ENCODE data around the gene TEX22.

The TEX22 gene

GRCh38 chr14:105353136-105353535 is 45.2 kb upstream of the TEX22 start:
- H3K4me3 ChIP-seq (ENCODE audit: low read length): no peak overlapping the region
- H3K4me2 ChIP-seq (ENCODE audit: low read length): no peak overlapping the region
- no peak overlapping the region for H3K27ac ChIP-seq (ENCODE audit: low read depth, low read length)
- H3K9me2 ChIP-seq (replicated peaks; ENCODE audit: control insufficient read depth, low read length): no peaks in the 10 kb centered on the region
- H3F3A ChIP-seq (ENCODE audit: control insufficient read depth, insufficient read depth): no peaks in the 10 kb centered on the region
- H3K79me2 ChIP-seq (ENCODE audit: control insufficient read depth, low read length): no peaks in the 10 kb centered on the region
- TF ChIP-seq CTCF (IDR thresholded peaks at IDR 0.05; ENCODE audit: low read depth, low read length, poor library complexity, severe bottlenecking) (no peak), EZH2phosphoT487 (IDR thresholded peaks at IDR 0.05; ENCODE audit: borderline replicate concordance, low read length) (no peak)
- no peaks in the 10 kb centered on the region for H3K9me3 ChIP-seq (ENCODE audit: control insufficient read depth, insufficient read depth, low read length)
- H3K4me1 ChIP-seq (ENCODE audit: control insufficient read depth, low read length): no peaks in the 10 kb centered on the region; the same call in 1 of the 2 replicates
- H4K20me1 ChIP-seq (ENCODE audit: control insufficient read depth, insufficient read depth, low read depth, low read length): no peaks in the 10 kb centered on the region
- H3K27me3 ChIP-seq (ENCODE audit: control insufficient read depth, low read length): no peaks in the 10 kb centered on the region
- H3K36me3 ChIP-seq (ENCODE audit: control insufficient read depth, low read length): no peaks in the 10 kb centered on the region

- H3K27ac ChIP-seq (ENCODE audit: low read depth, low read length): no peak overlapping the region
Measured at GRCh38 chr14:105354541-105354940, 43.8 kb upstream of the TEX22 start.

GRCh38 chr14:105355049-105355575 is 43.2 kb upstream of the TEX22 start:
- H3K36me3 ChIP-seq (ENCODE audit: control insufficient read depth, low read length): no peaks in the 10 kb centered on the region
- H3K4me2 ChIP-seq (ENCODE audit: low read length): no peak overlapping the region
- no peaks in the 10 kb centered on the region; the same call in 1 of the 2 replicates for H3K4me1 ChIP-seq (ENCODE audit: control insufficient read depth, low read length)

More at GRCh38 chr14:105354541-105354940, 43.8 kb upstream of the TEX22 start:
- TF ChIP-seq EZH2phosphoT487 (IDR thresholded peaks at IDR 0.05; ENCODE audit: borderline replicate concordance, low read length): no peak
- no peak for TF ChIP-seq CTCF (IDR thresholded peaks at IDR 0.05; ENCODE audit: low read depth, low read length, poor library complexity, severe bottlenecking)
- H3K9me2 ChIP-seq (replicated peaks; ENCODE audit: control insufficient read depth, low read length): no peaks in the 10 kb centered on the region
- no peak overlapping the region for H3K4me2 ChIP-seq (ENCODE audit: low read length)
- H3K4me3 ChIP-seq (ENCODE audit: low read length): no peak overlapping the region
- H3F3A ChIP-seq (ENCODE audit: control insufficient read depth, insufficient read depth): no peaks in the 10 kb centered on the region
- H3K36me3 ChIP-seq (ENCODE audit: control insufficient read depth, low read length): no peaks in the 10 kb centered on the region
- no peaks in the 10 kb centered on the region; the same call in 1 of the 2 replicates for H3K4me1 ChIP-seq (ENCODE audit: control insufficient read depth, low read length)
- no peaks in the 10 kb centered on the region for H3K79me2 ChIP-seq (ENCODE audit: control insufficient read depth, low read length)
- H3K27me3 ChIP-seq (ENCODE audit: control insufficient read depth, low read length): no peaks in the 10 kb centered on the region
- no peaks in the 10 kb centered on the region for H4K20me1 ChIP-seq (ENCODE audit: control insufficient read depth, insufficient read depth, low read depth, low read length)
- H3K9me3 ChIP-seq (ENCODE audit: control insufficient read depth, insufficient read depth, low read length): no peaks in the 10 kb centered on the region

More at GRCh38 chr14:105355049-105355575, 43.2 kb upstream of the TEX22 start:
- H3K79me2 ChIP-seq (ENCODE audit: control insufficient read depth, low read length): no peaks in the 10 kb centered on the region
- H3K9me2 ChIP-seq (replicated peaks; ENCODE audit: control insufficient read depth, low read length): no peaks in the 10 kb centered on the region
- H4K20me1 ChIP-seq (ENCODE audit: control insufficient read depth, insufficient read depth, low read depth, low read length): no peaks in the 10 kb centered on the region
- H3F3A ChIP-seq (ENCODE audit: control insufficient read depth, insufficient read depth): no peaks in the 10 kb centered on the region
- H3K9me3 ChIP-seq (ENCODE audit: control insufficient read depth, insufficient read depth, low read length): no peaks in the 10 kb centered on the region
- no peak overlapping the region for H3K27ac ChIP-seq (ENCODE audit: low read depth, low read length)
- TF ChIP-seq CTCF (IDR thresholded peaks at IDR 0.05; ENCODE audit: low read depth, low read length, poor library complexity, severe bottlenecking) (no peak), EZH2phosphoT487 (IDR thresholded peaks at IDR 0.05; ENCODE audit: borderline replicate concordance, low read length) (no peak)
- H3K27me3 ChIP-seq (ENCODE audit: control insufficient read depth, low read length): no peaks in the 10 kb centered on the region
- no peak overlapping the region for H3K4me3 ChIP-seq (ENCODE audit: low read length)
